ENCODE results near the gene UQCC3.
"Not testable (repeated sequence)": the region's sequence is repeated elsewhere in the genome, so short reads cannot be mapped to it uniquely, and the experiment has no call there.

The UQCC3 gene

GRCh38 chr11:62665599-62666258 lies 5.7 kb upstream of the UQCC3 start:
- DNase-seq (ENCODE audit: low spot score): peak; percentile 51

- DNase-seq (ENCODE audit: low spot score): no peak
Observed at GRCh38 chr11:62666259-62666926, 5.1 kb upstream of the UQCC3 start.

GRCh38 chr11:62667460-62667859 lies 4.0 kb upstream of the UQCC3 start:
- DNase-seq (ENCODE audit: low spot score): no peak

- DNase-seq (ENCODE audit: low spot score): no peak
Observed at GRCh38 chr11:62669420-62670161, 1.9 kb upstream of the UQCC3 start.

GRCh38 chr11:62671236-62671607 lies 251 bp upstream of the UQCC3 start:
- DNase-seq (ENCODE audit: low spot score): no peak

GRCh38 chr11:62673196-62673525 lies 1.7 kb downstream of the UQCC3 start:
- DNase-seq (ENCODE audit: low spot score): no peak

GRCh38 chr11:62675415-62675814 lies 3.9 kb downstream of the UQCC3 start:
- not testable (repeated sequence) for DNase-seq (ENCODE audit: low spot score)

GRCh38 chr11:62676698-62677097 lies 5.2 kb downstream of the UQCC3 start:
- no peak for DNase-seq (ENCODE audit: low spot score)

- DNase-seq (ENCODE audit: low spot score): no peak
Observed at GRCh38 chr11:62677156-62677555, 5.7 kb downstream of the UQCC3 start.

GRCh38 chr11:62677714-62678113 lies 6.2 kb downstream of the UQCC3 start:
- no peak for DNase-seq (ENCODE audit: low spot score)

GRCh38 chr11:62678433-62678769 lies 6.9 kb downstream of the UQCC3 start:
- DNase-seq (ENCODE audit: low spot score): no peak

GRCh38 chr11:62678770-62679696 lies 7.6 kb downstream of the UQCC3 start, which contains the start of gene UBXN1:
UBXN1 (minus strand) TSS chr11:62679073; CDS start chr11:62678923, 150 bp downstream.
- DNase-seq (ENCODE audit: low spot score): peak; percentile 82

- peak; percentile 44 for DNase-seq (ENCODE audit: low spot score)
Observed at GRCh38 chr11:62680825-62681240, 9.4 kb downstream of the UQCC3 start.

- DNase-seq (ENCODE audit: low spot score): no peak
Observed at GRCh38 chr11:62682518-62682917, 11.0 kb downstream of the UQCC3 start.

- no peak for DNase-seq (ENCODE audit: low spot score)
Observed at GRCh38 chr11:62687508-62688396, 16.3 kb downstream of the UQCC3 start.

- DNase-seq (ENCODE audit: low spot score): no peak
Observed at GRCh38 chr11:62688491-62688890, 17.0 kb downstream of the UQCC3 start.

GRCh38 chr11:62689421-62690183 lies 18.1 kb downstream of the UQCC3 start, which contains the start of gene LRRN4CL:
LRRN4CL (minus strand) TSS chr11:62689530; CDS start chr11:62688508, 1,022 bp downstream.
- DNase-seq (ENCODE audit: low spot score): no peak

- not testable (repeated sequence) for DNase-seq (ENCODE audit: low spot score)
Observed at GRCh38 chr11:62693624-62694023, 22.2 kb downstream of the UQCC3 start.

- DNase-seq (ENCODE audit: low spot score): peak; percentile 81
Observed at GRCh38 chr11:62694455-62695167, 23.1 kb downstream of the UQCC3 start.

- no peak for DNase-seq (ENCODE audit: low spot score)
Observed at GRCh38 chr11:62702246-62702645, 30.8 kb downstream of the UQCC3 start.
